ENCODE measurements around the gene ZEB2. TPM values are rescaled to one million over a fixed set of nuclear protein-coding genes. Genes with fewer than 3 reads are reported as not detected.

ZEB2 gene
- polyA plus RNA-seq, 1 donor from 2014 or later, result 2.2 TPM

- H3K36me3 ChIP-seq (ENCODE audit: insufficient read depth, low read length), result no peaks in the 10 kb centered on the region
- H3K9ac ChIP-seq (ENCODE audit: low read length), result no peak overlapping the region
- no peaks in the 10 kb centered on the region for H3F3A ChIP-seq (ENCODE audit: insufficient read depth, low read length, poor library complexity, severe bottlenecking)
- no peak overlapping the region for H3K4me2 ChIP-seq (ENCODE audit: low read length)
- H3K79me2 ChIP-seq (replicated peaks; ENCODE audit: insufficient read depth, low read length), result peaks cover 3% of the 10 kb centered on the region
- TF ChIP-seq TAF1 (IDR thresholded peaks at IDR 0.05; ENCODE audit: low read depth) (no peak), EZH2 (IDR thresholded peaks at IDR 0.05; ENCODE audit: borderline replicate concordance, insufficient read depth, low read length, poor library complexity, severe bottlenecking) (no peak)
- no peak overlapping the region for H2AFZ ChIP-seq (ENCODE audit: low read depth, low read length)
- H3K9me2 ChIP-seq (ENCODE audit: insufficient read depth, low read length), result no peaks in the 10 kb centered on the region
- no peak overlapping the region for H3K4me3 ChIP-seq (ENCODE audit: low read length)
- no peaks in the 10 kb centered on the region for H3K27me3 ChIP-seq (ENCODE audit: insufficient read depth, low read depth, low read length)
- H3K27ac ChIP-seq (ENCODE audit: low read length), result no peak overlapping the region
- no peaks in the 10 kb centered on the region for H3K9me3 ChIP-seq (ENCODE audit: low read length)
- no peaks in the 10 kb centered on the region for H4K20me1 ChIP-seq (ENCODE audit: insufficient read depth)
Measured at GRCh38 chr2:144460727-144461307, 59.1 kb downstream of the ZEB2 start.

- Histone ChIP-seq H3K4me2 (ENCODE audit: low read length) (no peak overlapping the region), H3K27me3 (ENCODE audit: insufficient read depth, low read depth, low read length) (no peaks in the 10 kb centered on the region), H4K20me1 (ENCODE audit: insufficient read depth) (no peaks in the 10 kb centered on the region), H3K36me3 (ENCODE audit: insufficient read depth, low read length) (no peaks in the 10 kb centered on the region), H3K9me2 (ENCODE audit: insufficient read depth, low read length) (no peaks in the 10 kb centered on the region), H3K9ac (ENCODE audit: low read length) (no peak overlapping the region), H3K9me3 (ENCODE audit: low read length) (no peaks in the 10 kb centered on the region), H3K4me3 (ENCODE audit: low read length) (no peak overlapping the region), H3K27ac (ENCODE audit: low read length) (no peak overlapping the region), H3K79me2 (replicated peaks; ENCODE audit: insufficient read depth, low read length) (peaks cover 3% of the 10 kb centered on the region), H3F3A (ENCODE audit: insufficient read depth, low read length, poor library complexity, severe bottlenecking) (no peaks in the 10 kb centered on the region), H2AFZ (ENCODE audit: low read depth, low read length) (no peak overlapping the region)
- TF ChIP-seq EP300 (conservative IDR thresholded peaks at IDR 0.05; ENCODE audit: poor library complexity, severe bottlenecking) (no peak), REST (IDR thresholded peaks at IDR 0.05; ENCODE audit: borderline replicate concordance) (no peak), RAD21 (conservative IDR thresholded peaks at IDR 0.05) (no peak), TAF1 (IDR thresholded peaks at IDR 0.05; ENCODE audit: low read depth) (no peak), CTCF (IDR thresholded peaks at IDR 0.05; ENCODE audit: poor library complexity, severe bottlenecking) (no peak), POLR2AphosphoS5 (IDR thresholded peaks at IDR 0.05) (no peak), EZH2 (IDR thresholded peaks at IDR 0.05; ENCODE audit: borderline replicate concordance, insufficient read depth, low read length, poor library complexity, severe bottlenecking) (no peak), MXI1 (conservative IDR thresholded peaks at IDR 0.05; ENCODE audit: poor library complexity, severe bottlenecking) (no peak), SMC3 (conservative IDR thresholded peaks at IDR 0.05; ENCODE audit: poor library complexity) (no peak)
Measured at GRCh38 chr2:144459937-144460336, 60.0 kb downstream of the ZEB2 start.
